Left lung (tissue), 10 donors: ENCODE results near the gene VWA7. TPM values are rescaled to one million over a fixed set of nuclear protein-coding genes. Genes with fewer than 3 reads are reported as not detected.
A peak's percentile ranks its signal among the peaks of the same experiment; 100 is the strongest.

Source experiments
- ATAC-seq: fragments of 200-7000 bp; cut with Tn5 transposase; one replicate; pipeline ENCODE4 v1.9.1; 2020; ENCODE audit warnings: moderate library complexity
- DNase-seq, 4 donors: peaks; one replicate each; pipeline ENCODE4 v3.0.0-alpha.2; 2013 to 2020
- H3K27ac ChIP-seq, 2 donors: fragments of 200-600 bp; sonication (generic) in 1 of 2; one replicate each; pipeline versions ENCODE4 v1.5.0 to v1.8.0; 2020 to 2021
- H3K27me3 ChIP-seq, 2 donors: fragments of 200-600 bp; sonication (generic) in 1 of 2; one replicate each; pipeline versions ENCODE4 v1.5.0 to v1.8.0; 2020 to 2021
- H3K36me3 ChIP-seq, 2 donors: fragments of 200-600 bp; sonication (generic) in 1 of 2; one replicate each; pipeline versions ENCODE4 v1.5.0 to v1.8.0; 2020 to 2021
- H3K4me1 ChIP-seq, 2 donors: fragments of 200-600 bp; one replicate each; pipeline ENCODE4 v1.8.0; 2021
- H3K4me3 ChIP-seq, 2 donors: fragments of 200-600 bp; sonication (generic) in 1 of 2; one replicate each; pipeline versions ENCODE4 v1.5.0 to v1.8.0; 2020 to 2021; ENCODE audit warnings: mild to moderate bottlenecking in 1 of 2
- H3K9me3 ChIP-seq, 2 donors: fragments of 200-600 bp; sonication (generic) in 1 of 2; one replicate each; pipeline versions ENCODE4 v1.5.0 to v1.8.0; 2020 to 2021
- intact Hi-C, 2 donors: fragments of 100-400 bp; cut with DNase I; formaldehyde crosslinking; loops; one replicate each; pipeline versions ENCODE4 v1.11.2 to v1.14.2; 2022
- polyA plus RNA-seq, 6 donors: library from polyadenylated mRNA; unstranded; fragments of 120-200 nt; gene quantifications; one replicate each; pipeline ENCODE4 v1.2.1, GENCODE V29; 2013; ENCODE audit not compliant: insufficient read length in 6 of 6
- total RNA-seq, 2 donors: library from RNA; stranded (reverse); fragmentation: NEBNext Ultra II Directional; extraction: Animal tissue kit (Norgen Biotek cat#: 25700); gene quantifications; one replicate each; pipeline ENCODE4 v1.2.1, GENCODE V29; 2021
- TF ChIP-seq, protein P1 (sequence below), 2 donors: fragments of 200-600 bp; sonication (generic) in 1 of 2; IDR thresholded peaks; one replicate each; pipeline versions ENCODE4 v1.5.0 to v1.8.0; 2021; ENCODE audit warnings: antibody characterized with exemption in 2 of 2
- donor health status: DM: no; HTN: yes; CAD: no.
- donor health status: DM: no; HTN: no; CAD: no.

The VWA7 gene
- total and polyA plus RNA-seq, 8 donors, result 1.4 to 5.0 (median 2.9) TPM

DNA sequence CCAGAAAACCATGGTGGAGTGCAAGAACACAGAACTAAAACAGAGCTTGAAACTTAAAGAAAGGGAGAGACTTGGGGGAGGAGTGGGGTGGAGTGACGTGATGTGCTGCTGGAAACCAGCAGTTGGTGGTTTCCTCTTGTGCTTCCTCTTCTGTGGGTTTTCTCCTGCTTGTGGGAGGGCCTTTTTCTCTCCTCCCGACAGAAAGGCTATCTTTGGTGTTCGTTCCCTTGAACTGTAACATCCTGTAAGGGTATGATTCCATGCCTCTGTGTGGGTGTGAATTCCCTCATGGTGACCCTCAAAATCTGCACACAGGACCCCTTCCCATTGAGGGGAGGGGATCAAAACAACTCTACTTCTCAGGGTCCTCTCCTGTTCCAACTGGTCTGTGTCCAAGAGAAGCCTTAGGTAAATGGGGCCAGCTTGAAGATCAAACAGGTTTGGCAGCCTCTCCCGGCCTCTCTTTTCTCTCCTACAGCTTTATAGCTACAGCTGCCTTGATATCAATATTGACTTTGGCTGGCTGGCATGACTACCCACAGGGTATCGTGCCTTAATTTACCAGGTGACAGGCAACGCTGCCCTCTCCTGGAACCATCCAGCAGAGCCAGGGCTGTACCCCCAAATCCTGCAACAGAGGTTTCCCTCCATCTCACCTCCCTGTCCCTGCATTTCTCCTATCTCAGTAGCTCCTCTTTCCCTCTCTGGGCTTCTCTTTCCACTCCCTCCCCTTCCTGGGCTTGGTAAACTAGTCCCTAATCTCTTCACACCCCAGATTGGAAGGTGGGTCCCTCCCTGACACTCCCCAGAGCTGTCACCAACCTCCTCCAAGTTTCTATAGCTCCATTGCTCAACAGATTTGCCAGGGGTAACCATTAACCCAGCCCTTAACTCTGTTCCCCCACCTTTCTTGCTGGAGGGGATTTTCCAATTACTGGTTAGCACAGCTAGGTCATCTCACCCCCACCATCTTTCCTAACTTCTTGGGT lies 38.8 kb downstream of the VWA7 start:
- Histone ChIP-seq H3K27ac (peak overlapping the region; percentile 93 to 97), H3K9me3 (no peaks in the 10 kb centered on the region), H3K4me3 (peak overlapping the region in 1 of 2 donors; percentile 97), H3K4me1 (peaks cover 33 to 53% of the 10 kb centered on the region in 2 donors), H3K27me3 (no peaks in the 10 kb centered on the region), H3K36me3 (peaks cover 2 to 10% of the 10 kb centered on the region in 2 donors)
- peak; percentile 19 for ATAC-seq
- TF ChIP-seq, protein P1, sequence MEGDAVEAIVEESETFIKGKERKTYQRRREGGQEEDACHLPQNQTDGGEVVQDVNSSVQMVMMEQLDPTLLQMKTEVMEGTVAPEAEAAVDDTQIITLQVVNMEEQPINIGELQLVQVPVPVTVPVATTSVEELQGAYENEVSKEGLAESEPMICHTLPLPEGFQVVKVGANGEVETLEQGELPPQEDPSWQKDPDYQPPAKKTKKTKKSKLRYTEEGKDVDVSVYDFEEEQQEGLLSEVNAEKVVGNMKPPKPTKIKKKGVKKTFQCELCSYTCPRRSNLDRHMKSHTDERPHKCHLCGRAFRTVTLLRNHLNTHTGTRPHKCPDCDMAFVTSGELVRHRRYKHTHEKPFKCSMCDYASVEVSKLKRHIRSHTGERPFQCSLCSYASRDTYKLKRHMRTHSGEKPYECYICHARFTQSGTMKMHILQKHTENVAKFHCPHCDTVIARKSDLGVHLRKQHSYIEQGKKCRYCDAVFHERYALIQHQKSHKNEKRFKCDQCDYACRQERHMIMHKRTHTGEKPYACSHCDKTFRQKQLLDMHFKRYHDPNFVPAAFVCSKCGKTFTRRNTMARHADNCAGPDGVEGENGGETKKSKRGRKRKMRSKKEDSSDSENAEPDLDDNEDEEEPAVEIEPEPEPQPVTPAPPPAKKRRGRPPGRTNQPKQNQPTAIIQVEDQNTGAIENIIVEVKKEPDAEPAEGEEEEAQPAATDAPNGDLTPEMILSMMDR (IDR thresholded peaks at IDR 0.05), result no peak
- peak in 3 of 4 donors; percentile 61 to 82 (median 78) for DNase-seq
- intact Hi-C loops, result no loop called here

GRCh38 chr6:31737315-31737990 lies 39.7 kb downstream of the VWA7 start:
- Histone ChIP-seq H3K4me3 (peak overlapping the region in 1 of 2 donors; percentile 97), H3K27ac (peak overlapping the region; percentile 93 to 97), H3K36me3 (peaks cover 4 to 18% of the 10 kb centered on the region in 2 donors), H3K4me1 (peaks cover 33 to 61% of the 10 kb centered on the region in 2 donors), H3K27me3 (no peaks in the 10 kb centered on the region), H3K9me3 (no peaks in the 10 kb centered on the region)
- DNase-seq (peak in 1 of 4 donors; percentile 62), ATAC-seq (no peak)
- TF ChIP-seq, protein P1 (IDR thresholded peaks at IDR 0.05), result no peak
- intact Hi-C loops, result no loop called here

GRCh38 chr6:31736768-31737314 lies 40.3 kb downstream of the VWA7 start:
- ATAC-seq (no peak), DNase-seq (no peak)
- Histone ChIP-seq H3K27ac (peak overlapping the region; percentile 93 to 97), H3K9me3 (no peaks in the 10 kb centered on the region), H3K36me3 (peaks cover 4 to 24% of the 10 kb centered on the region in 2 donors), H3K4me3 (peak overlapping the region; percentile 78 to 97), H3K4me1 (peaks cover 33 to 67% of the 10 kb centered on the region in 2 donors), H3K27me3 (no peaks in the 10 kb centered on the region)
- TF ChIP-seq, protein P1 (IDR thresholded peaks at IDR 0.05), result no peak
- intact Hi-C loops, result no loop called here

GRCh38 chr6:31736021-31736767 lies 40.9 kb downstream of the VWA7 start, which contains the start of gene CLIC1:
CLIC1 (minus strand) TSS chr6:31736530; CDS start chr6:31736300, 230 bp downstream.
- peaks cover 4 to 31% of the 10 kb centered on the region in 2 donors for H3K36me3 ChIP-seq

More at GRCh38 chr6:31736021-31736767, 40.9 kb downstream of the VWA7 start, which contains the start of gene CLIC1:
- peak; percentile 66 for ATAC-seq
- DNase-seq, result peak; percentile 74 to 97 (median 90)
- intact Hi-C loops, result no loop called here
- no peaks in the 10 kb centered on the region for H3K27me3 ChIP-seq
- peak within 1 kb of the TSS; percentile 78 to 97 for H3K4me3 ChIP-seq
- H3K4me1 ChIP-seq, result peaks cover 33 to 73% of the 10 kb centered on the region in 2 donors
- H3K9me3 ChIP-seq, result no peaks in the 10 kb centered on the region
- H3K27ac ChIP-seq, result peak within 1 kb of the TSS; percentile 93 to 97
- TF ChIP-seq, protein P1 (IDR thresholded peaks at IDR 0.05), result no peak
